ENCODE results near the gene ZER1.

The ZER1 gene

DNA sequence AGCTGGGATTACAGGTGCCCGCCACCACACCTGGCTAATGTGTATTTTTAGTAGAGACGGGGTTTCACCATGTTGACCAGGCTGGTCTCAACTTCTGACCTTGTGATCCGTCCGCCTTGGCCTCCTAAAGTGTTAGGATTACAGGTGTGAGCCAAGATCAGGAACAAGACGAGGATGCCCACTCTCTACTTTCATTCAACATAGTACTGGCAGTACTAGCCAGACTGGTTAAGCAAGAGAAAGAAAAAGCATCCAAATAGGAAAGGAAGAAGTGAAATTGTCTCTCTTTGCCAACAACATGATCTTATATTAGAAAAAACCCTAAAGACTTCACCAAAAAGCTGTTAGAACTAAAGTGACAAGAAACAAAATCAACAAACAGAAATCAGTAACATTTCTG, 39.1 kb upstream of the ZER1 start:
- H3K4me3 ChIP-seq (ENCODE audit: low read depth, low read length), result no peak overlapping the region
- TF ChIP-seq, protein P1, sequence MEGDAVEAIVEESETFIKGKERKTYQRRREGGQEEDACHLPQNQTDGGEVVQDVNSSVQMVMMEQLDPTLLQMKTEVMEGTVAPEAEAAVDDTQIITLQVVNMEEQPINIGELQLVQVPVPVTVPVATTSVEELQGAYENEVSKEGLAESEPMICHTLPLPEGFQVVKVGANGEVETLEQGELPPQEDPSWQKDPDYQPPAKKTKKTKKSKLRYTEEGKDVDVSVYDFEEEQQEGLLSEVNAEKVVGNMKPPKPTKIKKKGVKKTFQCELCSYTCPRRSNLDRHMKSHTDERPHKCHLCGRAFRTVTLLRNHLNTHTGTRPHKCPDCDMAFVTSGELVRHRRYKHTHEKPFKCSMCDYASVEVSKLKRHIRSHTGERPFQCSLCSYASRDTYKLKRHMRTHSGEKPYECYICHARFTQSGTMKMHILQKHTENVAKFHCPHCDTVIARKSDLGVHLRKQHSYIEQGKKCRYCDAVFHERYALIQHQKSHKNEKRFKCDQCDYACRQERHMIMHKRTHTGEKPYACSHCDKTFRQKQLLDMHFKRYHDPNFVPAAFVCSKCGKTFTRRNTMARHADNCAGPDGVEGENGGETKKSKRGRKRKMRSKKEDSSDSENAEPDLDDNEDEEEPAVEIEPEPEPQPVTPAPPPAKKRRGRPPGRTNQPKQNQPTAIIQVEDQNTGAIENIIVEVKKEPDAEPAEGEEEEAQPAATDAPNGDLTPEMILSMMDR (IDR thresholded peaks at IDR 0.05; ENCODE audit: borderline replicate concordance, insufficient read depth, low read depth, low read length), result no peak

DNA sequence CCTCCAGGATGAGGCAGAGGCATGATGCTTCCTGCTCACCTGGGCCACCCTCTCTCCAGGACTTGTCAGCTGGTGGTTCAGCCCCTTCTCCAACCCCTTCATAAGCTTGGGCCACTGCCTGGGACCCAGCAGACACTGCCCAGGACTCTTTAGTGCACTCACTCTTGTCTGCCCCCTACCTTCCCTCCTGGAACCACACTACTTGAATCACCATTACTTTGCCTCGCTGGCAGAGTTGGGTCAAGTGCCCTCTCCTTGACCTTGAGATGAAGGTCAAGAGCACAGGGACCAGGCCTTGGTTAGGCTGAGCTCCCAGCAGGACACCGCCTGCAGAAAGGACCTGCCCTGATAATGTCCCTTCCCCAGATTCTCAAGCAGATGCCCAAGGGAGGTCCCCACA, 38.1 kb upstream of the ZER1 start:
- TF ChIP-seq, protein P1 (IDR thresholded peaks at IDR 0.05; ENCODE audit: borderline replicate concordance, insufficient read depth, low read depth, low read length), result no peak
- H3K4me3 ChIP-seq (ENCODE audit: low read depth, low read length), result no peak overlapping the region

DNA sequence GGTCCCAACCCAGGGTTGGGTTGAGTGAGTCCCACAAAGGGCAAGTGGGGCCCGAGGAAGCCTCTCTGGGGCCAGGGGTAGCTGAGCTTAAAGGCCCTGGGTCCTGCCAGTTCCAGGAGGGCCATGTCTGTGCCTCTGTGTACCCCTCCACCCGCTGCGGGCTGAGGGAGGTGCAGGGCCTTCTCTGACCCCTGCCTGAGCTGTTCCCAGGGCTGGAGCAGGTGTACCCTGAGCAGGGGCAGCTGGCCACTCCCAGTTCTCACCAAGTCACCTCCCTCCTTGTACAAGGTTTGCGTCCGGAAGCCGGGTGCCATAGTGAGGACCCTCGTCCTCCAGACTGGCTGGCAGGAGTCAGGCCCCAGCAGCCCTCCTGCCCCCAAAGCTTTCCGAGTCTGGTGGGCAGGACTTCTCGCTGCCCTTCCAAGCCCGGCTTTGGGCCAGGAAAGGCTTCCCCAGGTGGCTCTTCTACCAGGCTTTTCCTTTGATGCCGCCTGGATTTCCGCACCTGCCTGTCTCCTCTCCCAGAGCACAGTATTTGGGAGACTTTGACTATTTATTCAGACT, 37.4 kb upstream of the ZER1 start:
- TF ChIP-seq, protein P1 (IDR thresholded peaks at IDR 0.05; ENCODE audit: borderline replicate concordance, insufficient read depth, low read depth, low read length), result no peak
- no peak overlapping the region for H3K4me3 ChIP-seq (ENCODE audit: low read depth, low read length)

GRCh38 chr9:128808543-128808942, 36.8 kb upstream of the ZER1 start:
- H3K4me3 ChIP-seq (ENCODE audit: low read depth, low read length), result no peak overlapping the region
- TF ChIP-seq, protein P1 (IDR thresholded peaks at IDR 0.05; ENCODE audit: borderline replicate concordance, insufficient read depth, low read depth, low read length), result no peak

DNA sequence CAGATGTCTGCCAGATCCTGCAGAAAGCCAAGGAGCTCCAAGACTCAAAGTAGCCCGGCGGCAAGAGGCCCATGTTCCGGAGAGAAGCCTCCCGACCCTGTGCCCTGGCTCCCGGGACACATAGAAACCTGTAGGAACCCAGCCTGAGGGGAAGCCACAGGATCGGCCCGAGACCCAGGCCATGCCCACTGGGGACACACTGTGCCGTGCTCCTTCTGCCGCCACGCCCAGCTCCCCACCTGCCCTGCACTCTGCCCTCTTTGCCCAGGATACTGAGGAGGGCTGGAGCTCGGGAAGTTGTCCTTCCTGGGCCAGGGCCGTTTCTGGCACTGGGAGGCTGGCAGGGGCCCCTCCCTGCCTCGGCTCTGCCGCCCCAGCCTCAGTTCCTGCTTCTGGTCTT, 36.1 kb upstream of the ZER1 start:
- TF ChIP-seq, protein P1 (IDR thresholded peaks at IDR 0.05; ENCODE audit: borderline replicate concordance, insufficient read depth, low read depth, low read length), result no peak

DNA sequence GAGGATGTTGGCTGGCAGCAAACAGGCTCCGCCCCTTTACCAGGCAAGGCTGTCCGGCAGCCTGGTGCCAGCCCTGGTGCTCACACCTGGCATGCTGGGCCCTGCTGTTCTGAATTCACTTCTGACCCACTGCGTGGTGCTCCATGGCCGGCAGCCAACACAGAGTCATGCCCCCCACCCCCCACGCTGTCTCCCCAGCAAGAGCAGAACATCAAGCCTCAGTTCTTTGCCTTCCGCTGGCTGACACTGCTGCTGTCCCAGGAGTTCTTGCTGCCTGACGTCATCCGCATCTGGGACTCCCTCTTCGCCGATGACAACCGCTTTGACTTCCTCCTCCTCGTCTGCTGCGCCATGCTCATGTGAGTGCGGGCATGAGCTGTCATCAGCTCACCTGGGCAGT, 33.9 kb upstream of the ZER1 start:
- no peak overlapping the region for H3K4me3 ChIP-seq (ENCODE audit: low read depth, low read length)

More for the DNA sequence above, 36.1 kb upstream of the ZER1 start:
- no peak overlapping the region for H3K4me3 ChIP-seq (ENCODE audit: low read depth, low read length)

GRCh38 chr9:128802482-128802881, 30.8 kb upstream of the ZER1 start:
- H3K4me3 ChIP-seq (ENCODE audit: low read depth, low read length), result no peak overlapping the region
- TF ChIP-seq, protein P1 (IDR thresholded peaks at IDR 0.05; ENCODE audit: borderline replicate concordance, insufficient read depth, low read depth, low read length), result no peak

More for the DNA sequence above, 33.9 kb upstream of the ZER1 start:
- TF ChIP-seq, protein P1 (IDR thresholded peaks at IDR 0.05; ENCODE audit: borderline replicate concordance, insufficient read depth, low read depth, low read length), result no peak

Data from GM12875 (cell line).